Epithelial cell of esophagus (primary cell): ENCODE data around the gene PRRX2.
A peak's percentile ranks its signal among the peaks of the same experiment; 100 is the strongest.
"Not testable (repeated sequence)": the region's sequence is repeated elsewhere in the genome, so short reads cannot be mapped to it uniquely, and the experiment has no call there.

Source experiments
- DNase-seq: peaks from one replicate; pipeline ENCODE4 v3.0.0; 2010; ENCODE audit warnings: low read depth
- H3K4me3 ChIP-seq: 2 replicates; pipeline ENCODE4 v1.5.1; 2011; ENCODE audit warnings: mild to moderate bottlenecking, low read length, control low read depth
- TF ChIP-seq, protein P1 (sequence below): IDR thresholded peaks from 2 replicates; pipeline ENCODE4 v1.5.1; 2011; ENCODE audit warnings: low read depth, mild to moderate bottlenecking, low read length, control low read depth, inconsistent platforms; ENCODE audit not compliant: insufficient read depth; ENCODE audit errors: missing control alignments

Gene PRRX2

DNA sequence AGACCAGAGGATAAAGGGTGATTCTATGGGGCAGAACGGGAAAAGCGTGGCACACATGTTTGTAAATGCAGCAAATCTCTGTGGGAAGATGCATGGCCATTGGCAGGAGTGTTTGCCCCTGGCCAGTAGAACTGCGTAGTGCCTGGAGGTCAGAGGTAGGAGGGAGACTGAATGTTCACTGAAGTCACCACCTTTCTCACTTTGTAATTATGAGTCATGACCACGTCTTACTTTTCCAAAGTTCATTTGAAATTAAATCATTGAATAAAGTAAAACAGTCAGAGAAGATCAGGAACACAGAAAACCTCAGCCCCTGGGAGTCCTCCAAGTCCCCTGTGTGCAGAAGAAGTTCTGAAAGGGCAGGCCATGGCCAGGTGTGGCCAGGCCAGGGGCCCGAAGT is 82.8 kb downstream of the PRRX2 start:
- no peak overlapping the region for H3K4me3 ChIP-seq
- TF ChIP-seq, protein P1, sequence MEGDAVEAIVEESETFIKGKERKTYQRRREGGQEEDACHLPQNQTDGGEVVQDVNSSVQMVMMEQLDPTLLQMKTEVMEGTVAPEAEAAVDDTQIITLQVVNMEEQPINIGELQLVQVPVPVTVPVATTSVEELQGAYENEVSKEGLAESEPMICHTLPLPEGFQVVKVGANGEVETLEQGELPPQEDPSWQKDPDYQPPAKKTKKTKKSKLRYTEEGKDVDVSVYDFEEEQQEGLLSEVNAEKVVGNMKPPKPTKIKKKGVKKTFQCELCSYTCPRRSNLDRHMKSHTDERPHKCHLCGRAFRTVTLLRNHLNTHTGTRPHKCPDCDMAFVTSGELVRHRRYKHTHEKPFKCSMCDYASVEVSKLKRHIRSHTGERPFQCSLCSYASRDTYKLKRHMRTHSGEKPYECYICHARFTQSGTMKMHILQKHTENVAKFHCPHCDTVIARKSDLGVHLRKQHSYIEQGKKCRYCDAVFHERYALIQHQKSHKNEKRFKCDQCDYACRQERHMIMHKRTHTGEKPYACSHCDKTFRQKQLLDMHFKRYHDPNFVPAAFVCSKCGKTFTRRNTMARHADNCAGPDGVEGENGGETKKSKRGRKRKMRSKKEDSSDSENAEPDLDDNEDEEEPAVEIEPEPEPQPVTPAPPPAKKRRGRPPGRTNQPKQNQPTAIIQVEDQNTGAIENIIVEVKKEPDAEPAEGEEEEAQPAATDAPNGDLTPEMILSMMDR: no peak
- DNase-seq: peak; percentile 55

DNA sequence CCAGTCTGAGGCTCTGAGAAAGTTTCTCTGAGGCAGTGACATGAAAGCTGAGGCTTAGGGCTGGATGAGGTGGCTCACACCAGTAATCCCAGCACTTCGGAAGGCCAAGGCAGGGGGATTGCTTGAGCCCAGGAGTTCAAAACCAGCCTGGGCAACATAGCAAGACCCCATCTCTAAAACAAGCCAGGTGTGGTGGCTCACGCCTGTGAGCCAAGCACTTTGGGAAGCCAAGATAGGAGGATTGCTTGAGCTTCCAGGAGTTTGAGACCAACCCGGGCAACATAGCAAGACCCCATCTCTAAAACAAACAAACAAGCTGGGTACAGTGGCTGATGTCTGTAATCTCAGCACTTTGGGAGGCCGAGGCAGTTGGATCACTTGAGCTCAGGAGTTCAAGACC is 83.6 kb downstream of the PRRX2 start:
- DNase-seq, H3K4me3 ChIP-seq: not testable (repeated sequence)

DNA sequence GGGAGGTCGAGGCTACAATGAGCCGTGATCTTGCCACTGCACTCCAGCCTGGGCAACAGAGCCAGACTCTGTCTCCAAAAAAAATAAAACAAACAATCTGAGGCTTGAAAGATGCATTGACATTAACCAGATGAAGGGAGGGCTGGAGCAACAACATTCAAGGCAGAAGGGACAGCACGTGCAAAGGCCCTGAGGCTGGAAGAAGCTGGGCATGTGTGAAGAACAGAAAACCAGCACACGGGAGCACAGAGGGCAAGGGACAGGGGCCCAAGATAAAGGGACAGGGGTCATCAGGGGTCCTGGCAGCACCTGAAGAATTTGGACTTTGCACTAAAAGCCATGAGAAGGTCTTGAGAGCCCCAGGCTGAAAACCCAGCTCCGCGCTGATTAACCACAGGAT is 84.1 kb downstream of the PRRX2 start:
- TF ChIP-seq, protein P1: no peak
- DNase-seq: no peak
- H3K4me3 ChIP-seq: no peak overlapping the region

DNA sequence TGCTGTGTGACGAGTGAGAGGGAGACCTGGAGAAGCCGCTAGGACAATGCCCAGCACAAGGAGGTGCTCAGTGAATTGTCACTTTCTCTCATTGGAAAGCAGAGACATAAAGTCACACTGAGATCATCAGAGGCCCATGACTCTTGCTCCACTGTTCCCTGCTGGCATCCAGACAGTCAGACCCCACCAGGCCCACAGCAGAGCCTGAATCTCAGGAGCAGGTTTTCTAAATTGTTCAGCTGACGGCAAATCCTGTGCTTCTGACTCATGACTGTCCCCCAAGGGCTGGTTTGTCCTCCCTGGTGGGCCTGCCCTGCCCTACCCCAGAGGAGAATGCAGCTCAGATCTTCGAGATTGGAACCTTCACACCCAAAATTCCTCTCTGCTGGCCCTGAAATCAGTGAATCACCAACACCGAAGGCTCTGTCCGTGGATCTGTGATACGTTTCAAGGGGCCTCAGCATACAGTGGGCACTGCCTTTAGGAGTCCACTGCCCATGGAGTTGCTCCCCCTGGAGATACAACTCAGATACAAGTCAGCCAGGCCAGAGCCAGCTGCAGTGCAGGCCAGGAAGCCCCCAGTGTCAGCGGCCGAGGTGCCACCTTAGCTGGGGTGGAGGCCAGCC is 84.7 kb downstream of the PRRX2 start:
- H3K4me3 ChIP-seq: no peak overlapping the region
- TF ChIP-seq, protein P1: no peak
- peak; percentile 72 for DNase-seq

DNA sequence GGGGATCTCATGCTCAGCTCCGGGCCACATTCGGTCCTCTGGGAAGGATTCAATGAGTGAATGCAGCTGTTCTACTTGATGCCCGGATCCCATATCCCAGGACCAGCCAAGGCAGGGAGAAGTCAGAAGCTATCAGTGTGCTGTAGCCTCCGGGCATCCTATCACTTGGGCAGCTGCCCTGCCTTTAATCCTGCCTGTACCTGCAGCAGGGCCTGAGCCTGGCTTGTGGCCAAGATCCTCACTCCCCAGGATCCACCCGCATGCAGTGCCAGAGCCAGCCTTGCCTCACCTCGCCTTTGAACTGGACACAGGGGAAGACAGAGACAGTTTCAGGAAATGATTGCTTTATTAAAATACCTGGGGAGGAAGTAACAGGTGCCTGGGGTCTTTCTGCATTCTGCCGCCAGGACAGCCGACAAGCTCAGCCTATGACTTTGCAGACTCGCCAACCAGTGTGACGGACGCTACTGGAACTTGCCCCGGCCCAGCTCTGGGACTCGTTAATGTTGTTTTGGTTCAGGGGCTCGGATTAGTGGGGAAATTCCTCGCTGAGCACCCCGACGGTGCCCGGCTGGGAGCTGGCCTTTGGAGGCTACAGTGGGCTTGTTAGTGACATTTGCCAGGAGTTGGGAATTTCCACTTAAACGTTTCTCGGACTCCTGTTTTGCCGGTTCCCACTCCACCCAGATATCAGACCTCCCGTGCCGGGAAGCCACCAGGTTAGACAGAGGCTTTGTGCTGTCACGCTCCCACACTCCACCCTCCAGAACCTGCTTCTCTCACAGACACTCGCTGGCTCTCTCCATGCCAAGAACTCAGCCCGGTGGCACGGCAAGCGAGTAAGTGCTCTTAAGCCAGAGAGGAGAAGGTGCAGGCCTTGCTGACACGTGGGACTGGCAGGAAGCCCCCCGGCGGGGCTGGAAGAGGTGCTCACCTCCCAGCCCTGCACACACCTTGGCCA is 86.7 kb downstream of the PRRX2 start:
- DNase-seq: peak; percentile 94
- H3K4me3 ChIP-seq: peak overlapping the region; percentile 42
- TF ChIP-seq, protein P1: no peak

DNA sequence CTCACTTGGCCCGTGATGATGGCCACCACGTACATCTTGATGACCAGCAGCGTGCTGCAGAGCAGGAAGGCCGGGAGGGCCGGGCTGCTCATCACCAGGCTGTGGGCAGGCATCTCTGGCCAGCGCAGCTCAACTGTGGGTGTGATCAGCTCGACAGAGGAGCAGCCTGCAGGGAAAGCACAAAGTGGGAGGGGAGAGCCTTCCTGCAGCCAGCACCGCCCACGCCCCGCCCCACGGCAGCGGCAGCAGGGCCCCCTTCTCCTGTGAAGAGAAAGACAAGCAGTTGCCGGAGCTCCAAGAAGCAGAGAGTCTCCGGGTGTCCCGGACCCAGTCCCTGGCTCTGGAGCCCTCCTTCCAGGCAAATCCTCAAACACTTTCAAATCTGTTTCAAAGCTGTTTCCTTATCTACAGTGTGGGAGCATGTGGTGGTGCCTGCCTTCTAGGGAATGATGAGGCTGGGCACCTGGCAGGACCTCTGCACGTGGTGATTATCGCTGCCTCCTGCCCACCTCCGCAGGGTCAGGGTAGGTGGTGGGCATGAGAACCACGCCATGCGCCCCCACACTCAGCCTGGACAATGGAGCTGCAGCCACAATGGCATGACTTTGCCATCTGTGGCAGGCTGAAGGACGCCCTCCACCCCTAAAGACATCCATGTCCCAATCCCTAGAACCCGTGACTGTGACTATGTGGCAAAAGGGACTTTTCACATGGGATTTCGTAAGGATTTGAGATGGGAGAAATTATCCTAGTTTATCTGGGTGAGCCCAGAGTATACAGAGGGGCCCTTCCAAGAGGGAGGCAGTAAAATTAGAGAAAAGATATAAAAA is 87.7 kb downstream of the PRRX2 start, which contains the start of gene PTGES:
PTGES (minus strand) TSS at position 143 of the 830 bp plus-strand sequence; CDS start at position 113, 30 bp downstream.
- DNase-seq: peak; percentile 78
- H3K4me3 ChIP-seq: peak within 1 kb of the TSS; percentile 42
- TF ChIP-seq, protein P1: no peak

DNA sequence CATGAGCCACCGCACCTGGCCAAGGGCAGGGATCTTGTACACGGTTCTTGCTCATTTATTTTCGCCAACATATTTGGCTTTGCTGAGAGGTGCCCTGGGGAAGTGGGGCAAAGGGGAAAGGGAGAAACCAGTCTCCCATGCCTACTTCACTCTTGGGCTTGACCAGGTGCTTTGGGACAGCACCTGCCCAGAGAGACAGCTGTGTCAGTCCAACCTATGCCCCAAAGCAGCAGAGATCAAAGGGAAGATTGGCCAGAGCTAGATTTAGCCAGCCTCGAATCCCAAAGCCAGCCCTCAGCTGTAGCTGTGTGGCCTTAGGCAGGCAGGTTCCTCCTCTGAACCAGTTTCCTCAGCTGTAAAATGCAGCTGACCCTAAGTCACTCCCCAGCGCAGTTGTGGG is 89.7 kb downstream of the PRRX2 start:
- TF ChIP-seq, protein P1: no peak
- DNase-seq: no peak
- no peak overlapping the region for H3K4me3 ChIP-seq
